Endothelial cell of umbilical vein (primary cell): ENCODE data around the gene MOB3C. TPM values are rescaled to one million over a fixed set of nuclear protein-coding genes. Genes with fewer than 3 reads are reported as not detected.

Source experiments
- BruUV-seq: library from RNA; stranded (reverse); fragments of 400-500 nt; replicated peaks from 2 replicates; lab custom pipeline; 2021; lab: Mats Ljungman, UMichigan
- CTCF ChIA-PET: fragments of 300-600, 350-600 bp; sonication (Branson Sonifier 250); formaldehyde crosslinking; loops from one replicate; lab custom pipeline; 2021; ENCODE audit warnings: antibody characterized with exemption, inconsistent platforms; lab: Charles Lee
- POLR2A ChIA-PET: fragments of 300-600, 350-600 bp; sonication (Branson Sonifier 250); formaldehyde crosslinking; loops from one replicate; lab custom pipeline; 2021; ENCODE audit warnings: antibody characterized with exemption, inconsistent platforms; lab: Charles Lee
- DNase-seq: peaks from one replicate; pipeline ENCODE4 v3.0.0-alpha.2; 2011; ENCODE audit warnings: low read depth, low spot score
- FAIRE-seq: peaks from 2 replicates; lab custom pipeline; 2011; peaks lifted over from hg19 to GRCh38; lab: Jason Lieb, UNC
- H2AFZ ChIP-seq: 2 replicates; pipeline ENCODE4 v1.6.0; 2012; ENCODE audit warnings: low read depth, low read length, control low read depth, inconsistent platforms
- H3K27ac ChIP-seq: 2 replicates; pipeline ENCODE4 v1.5.1; 2011; ENCODE audit warnings: low read depth, mild to moderate bottlenecking, control low read depth, low read length, moderate library complexity; ENCODE audit not compliant: insufficient read depth
- H3K27me3 ChIP-seq, 2 experiments: 2 replicates each; pipeline versions ENCODE4 v1.6.0 to v1.6.1; 2011; ENCODE audit warnings: low read length in 2 of 2, mixed read lengths in 1 of 2; ENCODE audit not compliant: control insufficient read depth in 2 of 2, insufficient read depth in 2 of 2
- H3K36me3 ChIP-seq, 2 experiments: 2 replicates in 1 of 2; 3 replicates in 1 of 2; pipeline ENCODE4 v1.5.1; 2011; ENCODE audit warnings: low read length in 2 of 2, mild to moderate bottlenecking in 1 of 2, moderate library complexity in 1 of 2; ENCODE audit not compliant: control insufficient read depth in 2 of 2, insufficient read depth in 2 of 2; ENCODE audit errors: extremely low read depth in 1 of 2
- H3K4me1 ChIP-seq: 3 replicates; pipeline ENCODE4 v1.5.1; 2011; ENCODE audit warnings: mild to moderate bottlenecking, low read length; ENCODE audit not compliant: control insufficient read depth, insufficient read depth; ENCODE audit errors: extremely low read depth
- H3K4me2 ChIP-seq: 2 replicates; pipeline ENCODE4 v1.6.1; 2011; ENCODE audit warnings: low read length, control low read depth, mixed read lengths; ENCODE audit not compliant: insufficient read depth
- H3K4me3 ChIP-seq, 3 experiments: fragments of 200-600 bp in 1 of 3; sonication (generic), shearing (Covaris generic) in 1 of 3; replicated peaks in 1 of 3; 2 replicates each; pipeline ENCODE4 v1.5.1; 2011 to 2016; ENCODE audit warnings: control low read depth in 3 of 3, low read length in 3 of 3, mild to moderate bottlenecking in 2 of 3, inconsistent platforms in 1 of 3, low read depth in 1 of 3, moderate library complexity in 1 of 3; ENCODE audit not compliant: insufficient read depth in 1 of 3
- H3K79me2 ChIP-seq: 2 replicates; pipeline ENCODE4 v1.6.0; 2012; ENCODE audit warnings: low read length, inconsistent platforms; ENCODE audit not compliant: control insufficient read depth, insufficient read depth
- H3K9ac ChIP-seq: replicated peaks from 2 replicates; pipeline ENCODE3; 2011; ENCODE audit warnings: low read length, control low read depth; ENCODE audit not compliant: insufficient read depth; ENCODE audit errors: extremely low read depth
- H3K9me1 ChIP-seq: replicated peaks from 3 replicates; pipeline ENCODE4 v1.6.0; 2011; ENCODE audit warnings: mild to moderate bottlenecking, low read length; ENCODE audit not compliant: control insufficient read depth, insufficient read depth; ENCODE audit errors: extremely low read depth
- H3K9me3 ChIP-seq: replicated peaks from 2 replicates; pipeline ENCODE4 v1.5.1; 2012; ENCODE audit warnings: low read length, inconsistent platforms; ENCODE audit not compliant: control insufficient read depth, insufficient read depth
- H4K20me1 ChIP-seq: replicated peaks from 2 replicates; pipeline ENCODE3; 2011; ENCODE audit warnings: mild to moderate bottlenecking, low read length; ENCODE audit not compliant: control insufficient read depth, insufficient read depth; ENCODE audit errors: extremely low read depth
- CTCF ChIP-seq, 2 donors: IDR thresholded peaks; 1 replicate in 1 of 2; 2 replicates in 1 of 2; pipeline ENCODE4 v1.5.1; 2011; ENCODE audit warnings: low read length in 2 of 2, mild to moderate bottlenecking in 2 of 2, moderate library complexity in 2 of 2, control low read depth in 1 of 2, inconsistent platforms in 1 of 2, low read depth in 1 of 2; ENCODE audit not compliant: insufficient read depth in 1 of 2; ENCODE audit errors: extremely low read depth in 1 of 2
- EZH2 ChIP-seq: IDR thresholded peaks from 2 replicates; pipeline ENCODE4 v1.6.1; 2012; ENCODE audit warnings: borderline replicate concordance, low read depth, mild to moderate bottlenecking, moderate library complexity, low read length, inconsistent platforms; ENCODE audit not compliant: severe bottlenecking
- FOS ChIP-seq: IDR thresholded peaks from 2 replicates; pipeline ENCODE4 v1.6.1; 2011; ENCODE audit warnings: mild to moderate bottlenecking, low read length, moderate library complexity, borderline replicate concordance; ENCODE audit not compliant: insufficient read depth
- GATA2 ChIP-seq: IDR thresholded peaks from 2 replicates; pipeline ENCODE4 v1.7.0; 2011; ENCODE audit warnings: low read depth, mild to moderate bottlenecking, moderate library complexity, mixed read lengths, low read length; ENCODE audit not compliant: insufficient read length, insufficient read depth
- JUN ChIP-seq: IDR thresholded peaks from 2 replicates; pipeline ENCODE4 v1.6.1; 2011; ENCODE audit warnings: borderline replicate concordance, low read depth; ENCODE audit not compliant: insufficient read length, insufficient read depth
- MYC ChIP-seq: IDR thresholded peaks from one replicate; pipeline ENCODE4 v1.6.1; 2011; ENCODE audit warnings: mild to moderate bottlenecking, low read depth, low read length
- POLR2A ChIP-seq: IDR thresholded peaks from 2 replicates; pipeline ENCODE4 v1.6.1; 2012; ENCODE audit warnings: low read depth, mild to moderate bottlenecking, control low read depth, low read length
- POLR2AphosphoS5 ChIP-seq: IDR thresholded peaks from 2 replicates; pipeline ENCODE4 v1.6.1; 2012; ENCODE audit warnings: low read depth, mild to moderate bottlenecking, control low read depth, low read length, moderate library complexity; ENCODE audit not compliant: insufficient read depth
- dilution Hi-C: fragments of 300-500 bp; cut with MboI; formaldehyde crosslinking; loops from one replicate; pipeline ENCODE4 v1.15.0; 2019; ENCODE audit warnings: low sequenced_read_pairs; ENCODE audit not compliant: extremely low pct_ligation_motif_present
- intact Hi-C: fragments of 100-400 bp; cut with micrococcal nuclease; formaldehyde crosslinking; loops from one replicate; pipeline ENCODE4 v1.10.0; 2022
- polyA plus RNA-seq, 4 experiments: library from polyadenylated mRNA; depleted of rRNA in 3 of 4; stranded (reverse) in 3 of 4; unstranded in 1 of 4; fragments of >200 nt; gene quantifications; 2 replicates each; pipeline versions ENCODE4 v1.2.1 to v1.2.3, GENCODE V29; 2011 to 2012; ENCODE audit warnings: missing spikeins in 1 of 4
- total RNA-seq: library from RNA; stranded (reverse); gene quantifications from 2 replicates; pipeline ENCODE4 v1.2.3, GENCODE V29; 2021
- TF ChIP-seq, protein P1 (sequence below): IDR thresholded peaks from 2 replicates; pipeline ENCODE4 v1.6.1; 2011; ENCODE audit not compliant: insufficient read depth, insufficient read length

The MOB3C gene
- total and polyA plus RNA-seq, 2 donors (not counting 3 experiments of a cell fraction or from before 2014, with no cell fraction given): 6.1 to 8.4 TPM

GRCh38 chr1:46619656-46620258 is 3.1 kb upstream of the MOB3C start:
- Histone ChIP-seq H3K79me2 (no peaks in the 10 kb centered on the region), H3K27me3 (no peaks in the 10 kb centered on the region), H3K9me3 (no peaks in the 10 kb centered on the region), H2AFZ (no peak overlapping the region), H3K4me2 (no peak overlapping the region), H3K36me3 (no peaks in the 10 kb centered on the region), H3K4me1 (peaks cover 11% of the 10 kb centered on the region), H4K20me1 (no peaks in the 10 kb centered on the region), H3K9ac (no peak overlapping the region), H3K9me1 (no peaks in the 10 kb centered on the region), H3K4me3 (no peak overlapping the region), H3K27ac (no peak overlapping the region)
- TF ChIP-seq JUN (no peak), GATA2 (no peak), POLR2A (no peak), POLR2AphosphoS5 (no peak), MYC (no peak), CTCF (IDR thresholded peaks at IDR 0.05; ENCODE audit: extremely low read depth in 1 of 2, insufficient read depth in 1 of 2, low read depth in 1 of 2, low read length in 2 of 2) (no peak), FOS (no peak), EZH2 (no peak)
- TF ChIP-seq, protein P1, sequence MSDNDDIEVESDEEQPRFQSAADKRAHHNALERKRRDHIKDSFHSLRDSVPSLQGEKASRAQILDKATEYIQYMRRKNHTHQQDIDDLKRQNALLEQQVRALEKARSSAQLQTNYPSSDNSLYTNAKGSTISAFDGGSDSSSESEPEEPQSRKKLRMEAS: no peak
- FAIRE-seq: no peak
- intact Hi-C loops (no loop called here), dilution Hi-C loops (no loop called here)
- no peak for DNase-seq
- ChIA-PET CTCF (interaction anchor here (5.4 kb wide), 1 partner anchor 105 kb away, joined by 79 read pairs; no protein-coding TSS in a partner anchor), POLR2A (no interaction called here)
- BruUV-seq: no TSS peak
